Stimulated activated naive CD8-positive, alpha-beta T cell treated with anti-CD3 and anti-CD28 coated beads, Interleukin-15, amount 100 ng/mL, for 72 hours (primary cell): ENCODE results near the gene RPTOR.

Experiments
- ATAC-seq: fragments of 150-1000 bp; cut with Tn5 transposase; 2 replicates; pipeline ENCODE4 v1.10.0; 2021; ENCODE audit warnings: mild to moderate bottlenecking, moderate library complexity
- DNase-seq, 2 donors: peaks; one replicate each; pipeline ENCODE4 v3.0.0; 2021 to 2022
- H3K27ac Mint-ChIP-seq, 2 donors: one replicate each; pipeline ENCODE4 v1.8.0; 2022; ENCODE audit warnings: mild to moderate bottlenecking in 2 of 2, mixed read lengths in 2 of 2, moderate library complexity in 2 of 2
- H3K27me3 Mint-ChIP-seq: one replicate; pipeline ENCODE4 v1.8.0; 2022; ENCODE audit warnings: mixed read lengths
- H3K4me1 Mint-ChIP-seq: one replicate; pipeline ENCODE4 v1.8.0; 2022; ENCODE audit warnings: mild to moderate bottlenecking, mixed read lengths
- H3K4me3 Mint-ChIP-seq, 2 donors: one replicate each; pipeline ENCODE4 v1.8.0; 2022; ENCODE audit warnings: mild to moderate bottlenecking in 2 of 2, mixed read lengths in 2 of 2, moderate library complexity in 1 of 2
- H3K9me3 Mint-ChIP-seq, 2 donors: one replicate each; pipeline ENCODE4 v1.8.0; 2022; ENCODE audit warnings: mixed read lengths in 2 of 2

Gene RPTOR

GRCh38 chr17:80510132-80510531, 34.5 kb upstream of the RPTOR start:
- Mint-ChIP-seq H3K27ac (no peak overlapping the region), H3K4me3 (no peak overlapping the region), H3K27me3 (peaks cover 10% of the 10 kb centered on the region), H3K9me3 (no peaks in the 10 kb centered on the region), H3K4me1 (peaks cover 5% of the 10 kb centered on the region)
- no peak for ATAC-seq
- DNase-seq = no peak

- Mint-ChIP-seq H3K4me1 (peaks cover 5% of the 10 kb centered on the region), H3K9me3 (no peaks in the 10 kb centered on the region), H3K27ac (no peak overlapping the region), H3K27me3 (peaks cover 7% of the 10 kb centered on the region), H3K4me3 (no peak overlapping the region)
- no peak for DNase-seq
- ATAC-seq = no peak
Measured at GRCh38 chr17:80510772-80511171, 33.9 kb upstream of the RPTOR start.

GRCh38 chr17:80511222-80512180, 33.1 kb upstream of the RPTOR start:
- peaks cover 5% of the 10 kb centered on the region for H3K4me1 Mint-ChIP-seq
- no peak for ATAC-seq
- no peak overlapping the region for H3K4me3 Mint-ChIP-seq
- no peaks in the 10 kb centered on the region for H3K9me3 Mint-ChIP-seq
- no peak for DNase-seq
- no peak overlapping the region for H3K27ac Mint-ChIP-seq
- peaks cover 9% of the 10 kb centered on the region for H3K27me3 Mint-ChIP-seq

- Mint-ChIP-seq H3K9me3 (no peaks in the 10 kb centered on the region), H3K4me3 (no peak overlapping the region), H3K27me3 (peaks cover 14% of the 10 kb centered on the region), H3K4me1 (peaks cover 5% of the 10 kb centered on the region), H3K27ac (no peak overlapping the region)
- ATAC-seq = no peak
- DNase-seq = no peak
Measured at GRCh38 chr17:80512233-80512632, 32.4 kb upstream of the RPTOR start.

- Mint-ChIP-seq H3K27ac (no peak overlapping the region), H3K27me3 (peaks cover 14% of the 10 kb centered on the region), H3K9me3 (no peaks in the 10 kb centered on the region), H3K4me3 (no peak overlapping the region), H3K4me1 (no peaks in the 10 kb centered on the region)
- DNase-seq (no peak), ATAC-seq (no peak)
Measured at GRCh38 chr17:80513201-80513600, 31.4 kb upstream of the RPTOR start.

- Mint-ChIP-seq H3K9me3 (no peaks in the 10 kb centered on the region), H3K27me3 (peaks cover 14% of the 10 kb centered on the region), H3K4me1 (no peaks in the 10 kb centered on the region), H3K4me3 (no peak overlapping the region), H3K27ac (no peak overlapping the region)
- DNase-seq (no peak), ATAC-seq (no peak)
Measured at GRCh38 chr17:80513892-80514291, 30.7 kb upstream of the RPTOR start.

GRCh38 chr17:80516171-80516932, 28.3 kb upstream of the RPTOR start:
- ATAC-seq (no peak), DNase-seq (no peak)
- Mint-ChIP-seq H3K4me1 (no peaks in the 10 kb centered on the region), H3K9me3 (no peaks in the 10 kb centered on the region), H3K27me3 (peaks cover 21% of the 10 kb centered on the region), H3K4me3 (no peak overlapping the region), H3K27ac (no peak overlapping the region)

GRCh38 chr17:80517641-80518040, 27.0 kb upstream of the RPTOR start:
- Mint-ChIP-seq H3K27me3 (peaks cover 22% of the 10 kb centered on the region), H3K4me1 (no peaks in the 10 kb centered on the region), H3K4me3 (no peak overlapping the region), H3K27ac (no peak overlapping the region), H3K9me3 (no peaks in the 10 kb centered on the region)
- no peak for DNase-seq
- ATAC-seq = no peak

- no peak for DNase-seq
- Mint-ChIP-seq H3K4me1 (no peaks in the 10 kb centered on the region), H3K4me3 (no peak overlapping the region), H3K27ac (no peak overlapping the region), H3K27me3 (peaks cover 18% of the 10 kb centered on the region), H3K9me3 (no peaks in the 10 kb centered on the region)
- ATAC-seq = no peak
Measured at GRCh38 chr17:80518392-80518791, 26.2 kb upstream of the RPTOR start.

- Mint-ChIP-seq H3K4me1 (no peaks in the 10 kb centered on the region), H3K27me3 (peaks cover 15% of the 10 kb centered on the region), H3K27ac (no peak overlapping the region), H3K9me3 (no peaks in the 10 kb centered on the region), H3K4me3 (no peak overlapping the region)
- DNase-seq (no peak), ATAC-seq (no peak)
Measured at GRCh38 chr17:80519091-80519781, 25.4 kb upstream of the RPTOR start.

GRCh38 chr17:80520810-80521455, 23.7 kb upstream of the RPTOR start:
- ATAC-seq = no peak
- Mint-ChIP-seq H3K27me3 (peaks cover 25% of the 10 kb centered on the region), H3K27ac (no peak overlapping the region), H3K4me3 (no peak overlapping the region), H3K9me3 (no peaks in the 10 kb centered on the region), H3K4me1 (no peaks in the 10 kb centered on the region)
- no peak for DNase-seq

GRCh38 chr17:80523054-80523744, 21.4 kb upstream of the RPTOR start:
- Mint-ChIP-seq H3K9me3 (no peaks in the 10 kb centered on the region), H3K27ac (no peak overlapping the region), H3K4me3 (no peak overlapping the region), H3K4me1 (no peaks in the 10 kb centered on the region), H3K27me3 (peaks cover 40% of the 10 kb centered on the region)
- ATAC-seq = no peak
- DNase-seq = no peak

GRCh38 chr17:80523956-80524712, 20.5 kb upstream of the RPTOR start:
- ATAC-seq (no peak), DNase-seq (no peak)
- peaks cover 45% of the 10 kb centered on the region for H3K27me3 Mint-ChIP-seq
- no peaks in the 10 kb centered on the region for H3K9me3 Mint-ChIP-seq
- H3K27ac Mint-ChIP-seq = no peak overlapping the region
- no peaks in the 10 kb centered on the region for H3K4me1 Mint-ChIP-seq
- H3K4me3 Mint-ChIP-seq = no peak overlapping the region

- H3K9me3 Mint-ChIP-seq = no peaks in the 10 kb centered on the region
- no peak overlapping the region for H3K4me3 Mint-ChIP-seq
- H3K27me3 Mint-ChIP-seq = peaks cover 46% of the 10 kb centered on the region
- no peak overlapping the region for H3K27ac Mint-ChIP-seq
- DNase-seq (no peak), ATAC-seq (no peak)
- H3K4me1 Mint-ChIP-seq = no peaks in the 10 kb centered on the region
Measured at GRCh38 chr17:80526116-80526910, 18.3 kb upstream of the RPTOR start.
